ENCODE data around the gene SLC4A5.

The SLC4A5 gene

DNA sequence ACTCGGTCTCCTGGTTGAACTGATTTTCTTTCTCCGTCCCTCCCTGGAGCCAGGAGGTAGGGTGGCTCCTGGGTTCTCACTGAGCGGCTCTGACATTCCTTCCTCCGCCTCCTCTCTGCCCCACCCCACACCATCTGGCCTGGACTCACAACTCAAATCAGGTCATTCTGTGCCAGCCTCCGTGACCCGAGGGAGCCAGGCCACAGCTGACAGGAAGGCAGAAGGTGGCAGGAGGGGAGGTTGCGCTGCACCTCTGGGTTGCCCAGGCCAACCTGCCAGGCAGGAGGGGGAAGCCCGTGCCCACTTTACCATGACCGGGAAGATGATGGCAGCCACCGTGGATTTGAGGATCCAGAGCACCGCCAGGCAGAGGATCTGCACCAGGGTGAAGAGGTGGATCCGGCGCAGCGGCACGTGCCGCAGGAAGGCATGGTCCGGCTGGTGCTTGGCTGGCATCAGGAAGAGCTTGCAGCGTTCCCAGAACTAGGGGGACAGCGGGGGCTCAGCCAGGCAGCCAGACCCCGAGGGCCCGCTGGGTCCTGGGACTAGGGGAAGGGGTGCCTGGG is 116.5 kb downstream of the SLC4A5 start:
- Histone ChIP-seq H3K4me1 (ENCODE audit: control insufficient read depth, insufficient read depth, low read length) (no peaks in the 10 kb centered on the region), H3K27ac (ENCODE audit: extremely low read depth, low read depth, low read length) (no peak overlapping the region), H3K4me3 (ENCODE audit: low read depth, low read length) (no peak overlapping the region), H3K9me3 (ENCODE audit: control insufficient read depth, insufficient read depth, low read depth, low read length) (no peaks in the 10 kb centered on the region), H3K36me3 (ENCODE audit: control insufficient read depth in 2 of 2, insufficient read depth in 1 of 2, low read length in 2 of 2) (no peaks in the 10 kb centered on the region)
- TF ChIP-seq, protein P1, sequence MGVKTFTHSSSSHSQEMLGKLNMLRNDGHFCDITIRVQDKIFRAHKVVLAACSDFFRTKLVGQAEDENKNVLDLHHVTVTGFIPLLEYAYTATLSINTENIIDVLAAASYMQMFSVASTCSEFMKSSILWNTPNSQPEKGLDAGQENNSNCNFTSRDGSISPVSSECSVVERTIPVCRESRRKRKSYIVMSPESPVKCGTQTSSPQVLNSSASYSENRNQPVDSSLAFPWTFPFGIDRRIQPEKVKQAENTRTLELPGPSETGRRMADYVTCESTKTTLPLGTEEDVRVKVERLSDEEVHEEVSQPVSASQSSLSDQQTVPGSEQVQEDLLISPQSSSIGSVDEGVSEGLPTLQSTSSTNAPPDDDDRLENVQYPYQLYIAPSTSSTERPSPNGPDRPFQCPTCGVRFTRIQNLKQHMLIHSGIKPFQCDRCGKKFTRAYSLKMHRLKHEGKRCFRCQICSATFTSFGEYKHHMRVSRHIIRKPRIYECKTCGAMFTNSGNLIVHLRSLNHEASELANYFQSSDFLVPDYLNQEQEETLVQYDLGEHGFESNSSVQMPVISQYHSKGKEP (tag by site-specific recombination; IDR thresholded peaks at IDR 0.05), result no peak
- peak; percentile 44; the same call in 1 of the 2 replicates for TF ChIP-seq ZNF600 (tag by site-specific recombination; IDR thresholded peaks at IDR 0.05)
- POLR2A ChIA-PET, result interaction anchor here (1.1 kb wide), 1 partner anchor 49 kb away, joined by 3 read pairs; no protein-coding TSS in a partner anchor
- CTCF ChIA-PET, result no interaction called here

- no peaks in the 10 kb centered on the region for H3K36me3 ChIP-seq (ENCODE audit: control insufficient read depth in 2 of 2, insufficient read depth in 1 of 2, low read length in 2 of 2)
- H3K4me3 ChIP-seq (ENCODE audit: low read depth, low read length), result no peak overlapping the region
- H3K27ac ChIP-seq (ENCODE audit: extremely low read depth, low read depth, low read length), result no peak overlapping the region
- CTCF ChIA-PET, result no interaction called here
- no peaks in the 10 kb centered on the region for H3K9me3 ChIP-seq (ENCODE audit: control insufficient read depth, insufficient read depth, low read depth, low read length)
- no peaks in the 10 kb centered on the region for H3K4me1 ChIP-seq (ENCODE audit: control insufficient read depth, insufficient read depth, low read length)
- POLR2A ChIA-PET, result no interaction called here
- TF ChIP-seq ZNF830 (tag by site-specific recombination; IDR thresholded peaks at IDR 0.05; ENCODE audit: low read depth), result no peak
- no peak for TF ChIP-seq ZNF211 (tag by site-specific recombination; IDR thresholded peaks at IDR 0.05; ENCODE audit: low read depth)
Measured at GRCh38 chr2:74225698-74226459, 117.3 kb downstream of the SLC4A5 start.

- Histone ChIP-seq H3K4me3 (ENCODE audit: low read depth, low read length) (no peak overlapping the region), H3K4me1 (ENCODE audit: control insufficient read depth, insufficient read depth, low read length) (no peaks in the 10 kb centered on the region), H3K27ac (ENCODE audit: extremely low read depth, low read depth, low read length) (no peak overlapping the region), H3K9me3 (ENCODE audit: control insufficient read depth, insufficient read depth, low read depth, low read length) (no peaks in the 10 kb centered on the region), H3K36me3 (ENCODE audit: control insufficient read depth in 2 of 2, insufficient read depth in 1 of 2, low read length in 2 of 2) (peaks cover 0 to 7% of the 10 kb centered on the region in 2 experiments; a peak in 1 of 3 replicates)
- ChIA-PET POLR2A (interaction anchor here (1.1 kb wide), 1 partner anchor 25 kb away, joined by 3 read pairs; the partner anchor contains the start of gene MTHFD2), CTCF (interaction anchor here (0.8 kb wide), 1 partner anchor 111 kb away, joined by 3 read pairs; no protein-coding TSS in a partner anchor)
- TF ChIP-seq, protein P2, sequence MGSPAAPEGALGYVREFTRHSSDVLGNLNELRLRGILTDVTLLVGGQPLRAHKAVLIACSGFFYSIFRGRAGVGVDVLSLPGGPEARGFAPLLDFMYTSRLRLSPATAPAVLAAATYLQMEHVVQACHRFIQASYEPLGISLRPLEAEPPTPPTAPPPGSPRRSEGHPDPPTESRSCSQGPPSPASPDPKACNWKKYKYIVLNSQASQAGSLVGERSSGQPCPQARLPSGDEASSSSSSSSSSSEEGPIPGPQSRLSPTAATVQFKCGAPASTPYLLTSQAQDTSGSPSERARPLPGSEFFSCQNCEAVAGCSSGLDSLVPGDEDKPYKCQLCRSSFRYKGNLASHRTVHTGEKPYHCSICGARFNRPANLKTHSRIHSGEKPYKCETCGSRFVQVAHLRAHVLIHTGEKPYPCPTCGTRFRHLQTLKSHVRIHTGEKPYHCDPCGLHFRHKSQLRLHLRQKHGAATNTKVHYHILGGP (tag by site-specific recombination; IDR thresholded peaks at IDR 0.05), result no peak
- TF ChIP-seq ZBTB7A (tag by site-specific recombination; IDR thresholded peaks at IDR 0.05; ENCODE audit: low read depth) (no peak), ZNF707 (tag by site-specific recombination; IDR thresholded peaks at IDR 0.05) (no peak), ZNF747 (tag by site-specific recombination; IDR thresholded peaks at IDR 0.05) (no peak), TRIM28 (IDR thresholded peaks at IDR 0.05; ENCODE audit: borderline replicate concordance, low read length) (no peak), ZNF37A (tag by site-specific recombination; IDR thresholded peaks at IDR 0.05) (no peak), ZNF174 (tag by site-specific recombination; IDR thresholded peaks at IDR 0.05) (no peak), ZNF660 (tag by site-specific recombination; IDR thresholded peaks at IDR 0.05) (no peak)
Measured at GRCh38 chr2:74223941-74224770, 119.1 kb downstream of the SLC4A5 start.

GRCh38 chr2:74222300-74222650 is 120.9 kb downstream of the SLC4A5 start:
- peaks cover 0 to 20% of the 10 kb centered on the region in 2 experiments; a peak in 2 of 3 replicates for H3K36me3 ChIP-seq (ENCODE audit: control insufficient read depth in 2 of 2, insufficient read depth in 1 of 2, low read length in 2 of 2)
- no peak overlapping the region for H3K4me3 ChIP-seq (ENCODE audit: low read depth, low read length)
- no peaks in the 10 kb centered on the region for H3K9me3 ChIP-seq (ENCODE audit: control insufficient read depth, insufficient read depth, low read depth, low read length)
- no peak for TF ChIP-seq ZNF223 (tag by site-specific recombination; IDR thresholded peaks at IDR 0.05)
- no peak for TF ChIP-seq HOXC10 (CRISPR knock-in tag; IDR thresholded peaks at IDR 0.05)
- H3K27ac ChIP-seq (ENCODE audit: extremely low read depth, low read depth, low read length), result 0 out of 2 replicates have a peak overlapping the region, but pooled peaks have one; percentile 30
- H3K4me1 ChIP-seq (ENCODE audit: control insufficient read depth, insufficient read depth, low read length), result no peaks in the 10 kb centered on the region
- POLR2A ChIA-PET, result interaction anchor here (0.6 kb wide), 1 partner anchor 379 kb away, joined by 4 read pairs; no protein-coding TSS in a partner anchor
- CTCF ChIA-PET, result no interaction called here

All from HEK293 (cell line).